ENCODE data around the gene SELL. TPM values are rescaled to one million over a fixed set of nuclear protein-coding genes. Genes with fewer than 3 reads are reported as not detected.

SELL gene
- total and polyA plus RNA-seq, 2 of the 8 experiments (the other 6 are each of a cell fraction or from before 2014, with no cell fraction given), result not detected

GRCh38 chr1:169708647-169709046 lies 2.8 kb downstream of the SELL start:
- DNase-seq (ENCODE audit: low read depth in 1 of 2, low spot score in 2 of 2) (no peak), FAIRE-seq (no peak)
- no peaks in the 10 kb centered on the region for H4K20me1 ChIP-seq (replicated peaks in 1 of 2; ENCODE audit: control insufficient read depth in 1 of 2, insufficient read depth in 2 of 2, low read length in 2 of 2)
- no peak overlapping the region for H2BK12ac ChIP-seq (ENCODE audit: low read depth, low read length)
- no peak overlapping the region for H3K4ac ChIP-seq (replicated peaks; ENCODE audit: insufficient read length, low read depth, low read length)
- 86% methylated on average over 3 of the region's 3 CpGs; no CpG with 5 or more reads in 1 of the 2 experiments for WGBS, 2 experiments (ENCODE audit: extremely low coverage in 1 of 2, insufficient coverage in 1 of 2, insufficient read length in 1 of 2, insufficient replicate concordance in 2 of 2, low coverage in 1 of 2, low lambda C conversion rate in 2 of 2, missing lambda C conversion rate in 1 of 2)
- no peaks in the 10 kb centered on the region for H3K36me3 ChIP-seq (ENCODE audit: control insufficient read depth in 2 of 4, insufficient read depth in 4 of 4, low read length in 3 of 4)
- H4K5ac ChIP-seq (ENCODE audit: insufficient read length, low read depth, low read length), result no peak overlapping the region
- H3K56ac ChIP-seq (replicated peaks; ENCODE audit: insufficient read length, low read depth, low read length), result no peak overlapping the region
- H3K14ac ChIP-seq (ENCODE audit: insufficient read length), result no peak overlapping the region
- TF ChIP-seq HDAC2 (IDR thresholded peaks at IDR 0.05; ENCODE audit: borderline replicate concordance in 1 of 2, low read depth in 2 of 2, low read length in 2 of 2), result no peak
- no peak for TF ChIP-seq BACH1 (IDR thresholded peaks at IDR 0.05; ENCODE audit: low read length)
- TF ChIP-seq RFX5 (IDR thresholded peaks at IDR 0.05; ENCODE audit: borderline replicate concordance, low read depth, low read length), result no peak
- TF ChIP-seq NANOG (IDR thresholded peaks at IDR 0.05; ENCODE audit: insufficient read depth, low read depth, low read length, poor library complexity, severe bottlenecking), result no peak
- TF ChIP-seq SP1 (IDR thresholded peaks at IDR 0.05; ENCODE audit: low read depth, low read length), result no peak
- no peak for TF ChIP-seq CHD1 (IDR thresholded peaks at IDR 0.05; ENCODE audit: low read depth, low read length)
- TF ChIP-seq TAF7 (optimal IDR thresholded peaks at IDR 0.05; ENCODE audit: borderline replicate concordance, low read depth, low read length), result no peak
- no peak for TF ChIP-seq TAF1 (IDR thresholded peaks at IDR 0.05; ENCODE audit: low read depth, low read length)
- TF ChIP-seq JUND (IDR thresholded peaks at IDR 0.05; ENCODE audit: low read length), result no peak
- H3K18ac ChIP-seq (ENCODE audit: extremely low read depth, low read length), result no peak overlapping the region
- no peak overlapping the region for H3K4me3 ChIP-seq (ENCODE audit: extremely low read depth in 1 of 4, insufficient read depth in 2 of 4, low read depth in 3 of 4, low read length in 4 of 4)
- no peak overlapping the region for H2BK5ac ChIP-seq (ENCODE audit: low read depth, low read length)
- no peaks in the 10 kb centered on the region for H3K27me3 ChIP-seq (replicated peaks in 1 of 4; ENCODE audit: control insufficient read depth in 3 of 4, extremely low read depth in 1 of 4, insufficient read depth in 3 of 4, low read length in 3 of 4)
- H3K79me1 ChIP-seq (ENCODE audit: low read depth, low read length), result no peaks in the 10 kb centered on the region
- no peaks in the 10 kb centered on the region for H3K9me3 ChIP-seq (ENCODE audit: insufficient read depth in 2 of 2, low read depth in 1 of 2, low read length in 1 of 2)
- no peak overlapping the region for H3K23ac ChIP-seq (ENCODE audit: insufficient read length)
- H3K79me2 ChIP-seq (ENCODE audit: control insufficient read depth in 1 of 2, insufficient read depth in 2 of 2, low read length in 2 of 2), result no peaks in the 10 kb centered on the region
- H3K4me2 ChIP-seq (ENCODE audit: insufficient read depth in 1 of 2, low read depth in 2 of 2, low read length in 2 of 2), result no peak overlapping the region
- H2BK15ac ChIP-seq (ENCODE audit: low read length), result no peak overlapping the region
- ChIA-PET CTCF (ENCODE audit: partially characterized antibody) (interaction anchor here (1.0 to 2.9 kb wide), 3 partner anchors 14 to 107 kb away, joined by 3 to 19 read pairs (median 5); no protein-coding TSS in a partner anchor), POLR2A (ENCODE audit: partially characterized antibody) (no interaction called here)
- no peak overlapping the region for H2AK5ac ChIP-seq (ENCODE audit: low read depth, low read length)
- no peak overlapping the region for H2BK20ac ChIP-seq (ENCODE audit: low read length)
- no peak overlapping the region for H2AFZ ChIP-seq (ENCODE audit: low read length)
- peaks cover 0 to 2% (median 0%) of the 10 kb centered on the region in 4 experiments; a peak in 1 of 7 replicates for H3K4me1 ChIP-seq (replicated peaks in 1 of 4; ENCODE audit: control insufficient read depth in 3 of 4, insufficient read depth in 4 of 4, low read length in 3 of 4)
- H3K27ac ChIP-seq (ENCODE audit: low read depth, low read length), result no peak overlapping the region
- no peaks in the 10 kb centered on the region; the same call in 1 of the 2 replicates for H3K23me2 ChIP-seq (ENCODE audit: low read depth, low read length)
- no peak overlapping the region for H3K9ac ChIP-seq (replicated peaks in 1 of 4; ENCODE audit: extremely low read depth in 1 of 4, low read depth in 3 of 4, low read length in 3 of 4)
- no peak overlapping the region for H2BK120ac ChIP-seq (replicated peaks; ENCODE audit: low read depth, low read length)
- no peak overlapping the region for H4K91ac ChIP-seq (replicated peaks; ENCODE audit: insufficient read length, low read length)
- H4K8ac ChIP-seq (ENCODE audit: extremely low read depth, insufficient read depth, low read length), result no peak overlapping the region

All from H1 (cell line).